ENCODE measurements around the gene RHOC.

Gene RHOC

GRCh38 chr1:112707221-112708001, 484 bp upstream of the RHOC start:
- TF ChIP-seq CTCF (IDR thresholded peaks at IDR 0.05) = peak; percentile 92 to 97
- no peaks in the 10 kb centered on the region for H3K27me3 ChIP-seq
- H3K4me1 ChIP-seq = peaks cover 0 to 43% (median 36%) of the 10 kb centered on the region in 4 donors
- H3K36me3 ChIP-seq = peaks cover 8 to 16% (median 13%) of the 10 kb centered on the region in 3 donors
- H3K27ac ChIP-seq = peak overlapping the region; percentile 96 to 99
- intact Hi-C loops (cut with DNase I; ENCODE audit: low total_unique reads) = loop anchor here (2.0 to 5.0 kb wide), 2 partner anchors 89 to 315 kb away; partner anchors contain the start of genes CAPZA1 and ST7L
- H3K4me3 ChIP-seq = peak overlapping the region; percentile 78 to 96
- DNase-seq = peak; percentile 91 to 95
- H3K9me3 ChIP-seq = no peaks in the 10 kb centered on the region

- Histone ChIP-seq H3K4me3 (peak overlapping the region; percentile 78 to 96), H3K36me3 (peaks cover 10 to 32% (median 28%) of the 10 kb centered on the region in 3 donors), H3K27me3 (no peaks in the 10 kb centered on the region), H3K9me3 (no peaks in the 10 kb centered on the region), H3K27ac (peak overlapping the region; percentile 96 to 99), H3K4me1 (peaks cover 11 to 67% (median 56%) of the 10 kb centered on the region in 4 donors)
- intact Hi-C loops (cut with DNase I; ENCODE audit: low total_unique reads) = loop anchor here (5.0 kb wide), 1 partner anchor 313 kb away; no protein-coding TSS in a partner anchor
- TF ChIP-seq CTCF (IDR thresholded peaks at IDR 0.05) = no peak
- peak; percentile 93 to 96 for DNase-seq
These were observed 1.8 kb downstream of the RHOC start for GRCh38 chr1:112704934-112705627.

GRCh38 chr1:112704391-112704933, 2.5 kb downstream of the RHOC start:
- intact Hi-C loops (cut with DNase I; ENCODE audit: low total_unique reads) = no loop called here
- Histone ChIP-seq H3K4me3 (peak overlapping the region; percentile 78 to 96), H3K36me3 (peaks cover 10 to 38% (median 34%) of the 10 kb centered on the region in 3 donors), H3K4me1 (peaks cover 16 to 73% (median 61%) of the 10 kb centered on the region in 4 donors), H3K27ac (peak overlapping the region; percentile 96 to 99), H3K27me3 (no peaks in the 10 kb centered on the region), H3K9me3 (no peaks in the 10 kb centered on the region)
- no peak for TF ChIP-seq CTCF (IDR thresholded peaks at IDR 0.05)
- no peak for DNase-seq

GRCh38 chr1:112703706-112704105, 3.2 kb downstream of the RHOC start:
- Histone ChIP-seq H3K36me3 (peaks cover 10 to 43% (median 40%) of the 10 kb centered on the region in 3 donors), H3K27me3 (no peaks in the 10 kb centered on the region), H3K9me3 (no peaks in the 10 kb centered on the region), H3K27ac (peak overlapping the region; percentile 96 to 99), H3K4me3 (no peak overlapping the region), H3K4me1 (peaks cover 16 to 78% (median 65%) of the 10 kb centered on the region in 4 donors)
- no peak for DNase-seq
- intact Hi-C loops (cut with DNase I; ENCODE audit: low total_unique reads) = no loop called here
- no peak for TF ChIP-seq CTCF (IDR thresholded peaks at IDR 0.05)

GRCh38 chr1:112702420-112703261, 4.3 kb downstream of the RHOC start:
- H3K36me3 ChIP-seq = peaks cover 10 to 54% (median 50%) of the 10 kb centered on the region in 3 donors
- H3K4me3 ChIP-seq = no peak overlapping the region
- intact Hi-C loops (cut with DNase I; ENCODE audit: low total_unique reads) = no loop called here
- peaks cover 16 to 75% (median 62%) of the 10 kb centered on the region in 4 donors for H3K4me1 ChIP-seq
- H3K27ac ChIP-seq = peak overlapping the region; percentile 88 to 99
- DNase-seq = peak in 1 of 2 donors; percentile 10
- TF ChIP-seq CTCF (IDR thresholded peaks at IDR 0.05) = no peak
- H3K9me3 ChIP-seq = no peaks in the 10 kb centered on the region
- no peaks in the 10 kb centered on the region for H3K27me3 ChIP-seq

Measured in tibial artery (tissue), 4 donors.